Loucy (cell line): Measurements from ENCODE around the gene C1QTNF9.

Experiments used
- H2AFZ ChIP-seq: fragments of 200-600 bp; sonication (generic); 2 replicates; pipeline ENCODE4 v1.6.0; 2016; ENCODE audit warnings: antibody characterized with exemption, mild to moderate bottlenecking, low read length, moderate library complexity
- H3F3A ChIP-seq: fragments of 200-600 bp; 2 replicates; pipeline ENCODE4 v1.6.0; 2016; ENCODE audit warnings: antibody characterized with exemption, low read depth, mild to moderate bottlenecking
- H3K27me3 ChIP-seq: fragments of 200-600 bp; sonication (generic); 2 replicates; pipeline ENCODE4 v1.6.1; 2014; ENCODE audit warnings: low read length, mild to moderate bottlenecking; ENCODE audit not compliant: insufficient read depth, poor library complexity, severe bottlenecking
- H3K36me3 ChIP-seq: fragments of 200-600 bp; sonication (generic); 2 replicates; pipeline ENCODE4 v1.6.1; 2016; ENCODE audit warnings: low read length; ENCODE audit not compliant: insufficient read depth
- H3K4me1 ChIP-seq: fragments of 200-600 bp; sonication (generic); 2 replicates; pipeline ENCODE4 v1.5.1; 2014; ENCODE audit warnings: low read length, mild to moderate bottlenecking; ENCODE audit not compliant: insufficient read depth, poor library complexity, severe bottlenecking
- H3K4me2 ChIP-seq: fragments of 200-600 bp; sonication (generic); 2 replicates; pipeline ENCODE4 v1.6.0; 2014; ENCODE audit warnings: antibody characterized with exemption, low read length, low read depth, mild to moderate bottlenecking; ENCODE audit not compliant: poor library complexity, severe bottlenecking
- H3K4me3 ChIP-seq: fragments of 200-600 bp; sonication (generic); 2 replicates; pipeline ENCODE4 v1.5.1; 2014; ENCODE audit warnings: low read length, mild to moderate bottlenecking, mixed read lengths; ENCODE audit not compliant: poor library complexity, severe bottlenecking
- H3K79me2 ChIP-seq: fragments of 200-600 bp; sonication (generic); 2 replicates; pipeline ENCODE4 v1.6.1; 2014; ENCODE audit warnings: low read length; ENCODE audit not compliant: insufficient read depth
- H3K9ac ChIP-seq: fragments of 200-600 bp; sonication (generic); 2 replicates; pipeline ENCODE4 v1.6.0; 2014; ENCODE audit warnings: mild to moderate bottlenecking, low read depth, low read length, moderate library complexity; ENCODE audit not compliant: poor library complexity, severe bottlenecking
- H3K9me2 ChIP-seq: fragments of 200-600 bp; sonication (generic); replicated peaks from 2 replicates; pipeline ENCODE4 v1.6.1; 2016; ENCODE audit warnings: low read depth, low read length, mixed read lengths
- H3K9me3 ChIP-seq: fragments of 200-600 bp; sonication (generic); 2 replicates; pipeline ENCODE4 v1.6.1; 2014; ENCODE audit warnings: mild to moderate bottlenecking, antibody characterized with exemption, low read length, low read depth; ENCODE audit not compliant: insufficient read depth
- H4K20me1 ChIP-seq: fragments of 200-600 bp; sonication (generic); 2 replicates; pipeline ENCODE4 v1.6.0; 2014; ENCODE audit warnings: antibody characterized with exemption, low read length, mild to moderate bottlenecking; ENCODE audit not compliant: insufficient read depth, poor library complexity, severe bottlenecking
- EZH2phosphoT487 ChIP-seq: fragments of 200-600 bp; IDR thresholded peaks from 2 replicates; pipeline ENCODE4 v1.6.1; 2018; ENCODE audit warnings: antibody characterized with exemption, mild to moderate bottlenecking, moderate library complexity, borderline replicate concordance
- TF ChIP-seq, protein P1 (sequence below): fragments of 200-600 bp; sonication (generic); conservative IDR thresholded peaks from 2 replicates; pipeline ENCODE4 v1.5.1; 2014; ENCODE audit warnings: mild to moderate bottlenecking, antibody characterized with exemption, low read length

The C1QTNF9 gene

DNA sequence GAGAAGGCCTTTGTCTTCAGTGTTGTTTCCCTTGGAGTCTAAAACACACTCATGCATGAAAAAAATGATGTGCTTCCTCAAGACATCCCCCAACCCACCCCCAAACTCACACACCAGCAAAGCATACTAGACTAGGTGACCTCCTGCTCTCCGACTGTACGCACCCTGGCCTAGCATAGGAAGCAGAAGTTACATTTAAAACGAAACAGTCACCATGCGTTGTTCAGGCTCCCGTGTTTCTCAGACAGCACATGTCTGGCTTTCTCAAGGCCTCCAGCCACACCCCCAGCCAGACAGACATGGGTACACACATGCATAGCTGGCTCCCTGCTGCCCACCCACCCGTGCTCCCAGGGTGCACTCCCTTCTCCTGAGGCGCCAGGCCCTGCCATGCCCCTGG lies 28.7 kb upstream of the C1QTNF9 start:
- no peaks in the 10 kb centered on the region for H4K20me1 ChIP-seq
- H3K36me3 ChIP-seq = peaks cover 15% of the 10 kb centered on the region; the same call in 1 of the 2 replicates
- no peaks in the 10 kb centered on the region for H3F3A ChIP-seq
- TF ChIP-seq, protein P1, sequence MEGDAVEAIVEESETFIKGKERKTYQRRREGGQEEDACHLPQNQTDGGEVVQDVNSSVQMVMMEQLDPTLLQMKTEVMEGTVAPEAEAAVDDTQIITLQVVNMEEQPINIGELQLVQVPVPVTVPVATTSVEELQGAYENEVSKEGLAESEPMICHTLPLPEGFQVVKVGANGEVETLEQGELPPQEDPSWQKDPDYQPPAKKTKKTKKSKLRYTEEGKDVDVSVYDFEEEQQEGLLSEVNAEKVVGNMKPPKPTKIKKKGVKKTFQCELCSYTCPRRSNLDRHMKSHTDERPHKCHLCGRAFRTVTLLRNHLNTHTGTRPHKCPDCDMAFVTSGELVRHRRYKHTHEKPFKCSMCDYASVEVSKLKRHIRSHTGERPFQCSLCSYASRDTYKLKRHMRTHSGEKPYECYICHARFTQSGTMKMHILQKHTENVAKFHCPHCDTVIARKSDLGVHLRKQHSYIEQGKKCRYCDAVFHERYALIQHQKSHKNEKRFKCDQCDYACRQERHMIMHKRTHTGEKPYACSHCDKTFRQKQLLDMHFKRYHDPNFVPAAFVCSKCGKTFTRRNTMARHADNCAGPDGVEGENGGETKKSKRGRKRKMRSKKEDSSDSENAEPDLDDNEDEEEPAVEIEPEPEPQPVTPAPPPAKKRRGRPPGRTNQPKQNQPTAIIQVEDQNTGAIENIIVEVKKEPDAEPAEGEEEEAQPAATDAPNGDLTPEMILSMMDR = no peak
- TF ChIP-seq EZH2phosphoT487 = no peak
- H3K9me3 ChIP-seq = no peaks in the 10 kb centered on the region
- H3K27me3 ChIP-seq = no peaks in the 10 kb centered on the region
- H3K4me3 ChIP-seq = no peak overlapping the region
- no peak overlapping the region for H3K9ac ChIP-seq
- H3K9me2 ChIP-seq = no peaks in the 10 kb centered on the region
- no peaks in the 10 kb centered on the region for H3K4me1 ChIP-seq
- H3K79me2 ChIP-seq = no peaks in the 10 kb centered on the region
- H2AFZ ChIP-seq = no peak overlapping the region
- no peak overlapping the region for H3K4me2 ChIP-seq

DNA sequence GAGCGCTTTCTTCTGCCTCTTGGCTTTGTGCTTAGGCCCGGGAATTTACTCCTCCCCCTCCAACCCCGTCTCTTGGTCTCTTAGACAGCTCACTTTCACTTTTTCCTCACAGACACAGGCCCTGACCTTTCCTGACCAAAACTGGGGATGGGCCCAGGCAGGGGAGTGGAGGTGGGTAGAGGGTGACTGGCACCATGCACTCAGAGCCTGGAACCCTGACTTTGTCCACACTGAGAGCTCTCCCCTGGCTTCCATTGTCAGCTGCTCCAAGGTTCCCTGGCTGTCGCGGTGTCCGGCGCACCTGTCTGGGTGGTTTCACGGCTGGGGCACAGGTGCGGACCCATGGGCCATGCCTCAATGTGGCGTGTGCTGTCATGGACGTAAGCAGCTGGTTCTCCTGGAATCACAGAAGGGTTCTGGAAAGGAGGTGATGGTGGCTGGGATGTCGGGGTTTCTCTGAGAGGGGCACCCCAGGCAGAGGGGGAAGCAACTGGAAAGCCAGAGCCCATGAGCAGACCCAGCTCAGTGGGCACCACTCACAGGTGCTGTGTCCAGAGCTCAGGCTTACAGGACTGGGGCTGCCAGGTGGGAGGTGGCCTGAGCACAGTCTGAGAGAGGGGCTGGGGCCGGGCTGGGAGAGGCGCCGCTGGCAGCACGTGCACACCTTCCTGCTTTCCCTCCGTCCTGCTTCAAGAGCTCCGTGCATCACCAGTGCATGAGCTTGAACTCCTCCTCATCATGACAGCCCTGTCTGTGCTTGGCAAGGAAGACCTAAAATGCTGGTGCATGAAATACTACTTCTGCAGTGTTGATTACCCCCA lies 28.0 kb upstream of the C1QTNF9 start:
- Histone ChIP-seq H3F3A (no peaks in the 10 kb centered on the region), H3K36me3 (peaks cover 21% of the 10 kb centered on the region; the same call in 1 of the 2 replicates), H3K4me3 (no peak overlapping the region), H3K4me2 (no peak overlapping the region), H3K79me2 (no peaks in the 10 kb centered on the region), H3K9me2 (no peaks in the 10 kb centered on the region), H3K27me3 (no peaks in the 10 kb centered on the region), H3K9ac (no peak overlapping the region), H3K4me1 (no peaks in the 10 kb centered on the region), H4K20me1 (no peaks in the 10 kb centered on the region), H2AFZ (no peak overlapping the region), H3K9me3 (no peaks in the 10 kb centered on the region)
- no peak for TF ChIP-seq EZH2phosphoT487
- TF ChIP-seq, protein P1 = no peak

DNA sequence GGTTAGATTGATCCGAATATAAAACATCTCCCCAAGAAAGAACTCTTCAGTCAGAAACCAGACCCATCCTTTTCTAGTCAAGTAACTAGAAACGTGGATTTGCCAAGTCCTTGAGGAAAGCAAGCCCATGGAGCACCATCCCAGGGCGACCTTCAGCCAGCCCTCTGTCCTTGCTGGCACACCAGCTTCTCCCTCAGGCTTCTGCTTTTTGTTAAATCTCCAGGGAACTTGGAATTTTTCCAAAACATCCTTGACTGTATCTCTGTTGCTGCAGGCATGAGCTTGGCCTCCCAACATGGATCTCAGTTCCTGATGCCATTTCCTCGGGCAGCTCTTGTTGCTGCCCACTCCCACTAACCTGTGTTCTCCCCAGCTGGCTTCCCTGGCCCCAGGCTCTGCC lies 27.1 kb upstream of the C1QTNF9 start:
- Histone ChIP-seq H4K20me1 (no peaks in the 10 kb centered on the region), H3K79me2 (no peaks in the 10 kb centered on the region), H3K9ac (no peak overlapping the region), H3K4me3 (no peak overlapping the region), H3K9me2 (no peaks in the 10 kb centered on the region), H2AFZ (no peak overlapping the region), H3K4me2 (no peak overlapping the region), H3K27me3 (no peaks in the 10 kb centered on the region), H3K4me1 (no peaks in the 10 kb centered on the region), H3K9me3 (no peaks in the 10 kb centered on the region), H3F3A (no peaks in the 10 kb centered on the region), H3K36me3 (peaks cover 30% of the 10 kb centered on the region; the same call in 1 of the 2 replicates)
- TF ChIP-seq, protein P1 = no peak
- no peak for TF ChIP-seq EZH2phosphoT487
